Mesothelial cell of epicardium (in vitro differentiated cells): ENCODE measurements around the gene ERCC6L2. TPM values are rescaled to one million over a fixed set of nuclear protein-coding genes. Genes with fewer than 3 reads are reported as not detected.
A peak's percentile ranks its signal among the peaks of the same experiment; 100 is the strongest.

Experiments used
- DNase-seq, 2 experiments: peaks; one replicate each; pipeline ENCODE4 v3.0.0; 2021; ENCODE audit warnings: low spot score in 2 of 2; ENCODE audit not compliant: unreplicated experiment in 2 of 2
- H3K27ac Mint-ChIP-seq: 2 replicates; pipeline ENCODE4 v1.8.0; 2021; ENCODE audit warnings: mixed read lengths
- H3K27me3 Mint-ChIP-seq: 2 replicates; pipeline ENCODE4 v1.8.0; 2021; ENCODE audit warnings: low read depth, mixed read lengths
- H3K36me3 Mint-ChIP-seq: 2 replicates; pipeline ENCODE4 v1.8.0; 2021; ENCODE audit warnings: mixed read lengths
- H3K4me1 Mint-ChIP-seq: 2 replicates; pipeline ENCODE4 v1.8.0; 2021; ENCODE audit warnings: mixed read lengths
- H3K4me3 Mint-ChIP-seq: 2 replicates; pipeline ENCODE4 v1.8.0; 2021; ENCODE audit warnings: mild to moderate bottlenecking, moderate library complexity, mixed read lengths
- H3K9me3 Mint-ChIP-seq: 2 replicates; pipeline ENCODE4 v1.8.0; 2021; ENCODE audit warnings: mixed read lengths
- total RNA-seq: library from RNA; stranded (reverse); gene quantifications from 3 replicates; pipeline ENCODE4 v1.2.1, GENCODE V29; 2021
- TF ChIP-seq, protein P1 (sequence below): fragments of 200-600 bp; sonication (generic); IDR thresholded peaks from one replicate; pipeline ENCODE4 v1.5.0; 2021; ENCODE audit warnings: antibody characterized with exemption; ENCODE audit not compliant: unreplicated experiment

Gene ERCC6L2
- total RNA-seq, 1 donor from 2014 or later = 63.1 TPM

GRCh38 chr9:95876138-95876444 lies 600 bp downstream of the ERCC6L2 start:
- H3K27me3 Mint-ChIP-seq = no peaks in the 10 kb centered on the region
- TF ChIP-seq, protein P1, sequence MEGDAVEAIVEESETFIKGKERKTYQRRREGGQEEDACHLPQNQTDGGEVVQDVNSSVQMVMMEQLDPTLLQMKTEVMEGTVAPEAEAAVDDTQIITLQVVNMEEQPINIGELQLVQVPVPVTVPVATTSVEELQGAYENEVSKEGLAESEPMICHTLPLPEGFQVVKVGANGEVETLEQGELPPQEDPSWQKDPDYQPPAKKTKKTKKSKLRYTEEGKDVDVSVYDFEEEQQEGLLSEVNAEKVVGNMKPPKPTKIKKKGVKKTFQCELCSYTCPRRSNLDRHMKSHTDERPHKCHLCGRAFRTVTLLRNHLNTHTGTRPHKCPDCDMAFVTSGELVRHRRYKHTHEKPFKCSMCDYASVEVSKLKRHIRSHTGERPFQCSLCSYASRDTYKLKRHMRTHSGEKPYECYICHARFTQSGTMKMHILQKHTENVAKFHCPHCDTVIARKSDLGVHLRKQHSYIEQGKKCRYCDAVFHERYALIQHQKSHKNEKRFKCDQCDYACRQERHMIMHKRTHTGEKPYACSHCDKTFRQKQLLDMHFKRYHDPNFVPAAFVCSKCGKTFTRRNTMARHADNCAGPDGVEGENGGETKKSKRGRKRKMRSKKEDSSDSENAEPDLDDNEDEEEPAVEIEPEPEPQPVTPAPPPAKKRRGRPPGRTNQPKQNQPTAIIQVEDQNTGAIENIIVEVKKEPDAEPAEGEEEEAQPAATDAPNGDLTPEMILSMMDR = no peak
- H3K36me3 Mint-ChIP-seq = peaks cover 23% of the 10 kb centered on the region
- peaks cover 10% of the 10 kb centered on the region for H3K9me3 Mint-ChIP-seq
- H3K27ac Mint-ChIP-seq = no peak overlapping the region
- no peak for DNase-seq
- H3K4me3 Mint-ChIP-seq = no peak overlapping the region
- peaks cover 30% of the 10 kb centered on the region for H3K4me1 Mint-ChIP-seq

GRCh38 chr9:95876595-95876994 lies 1.1 kb downstream of the ERCC6L2 start:
- Mint-ChIP-seq H3K4me1 (peaks cover 30% of the 10 kb centered on the region), H3K27me3 (no peaks in the 10 kb centered on the region), H3K36me3 (peaks cover 20% of the 10 kb centered on the region), H3K27ac (no peak overlapping the region), H3K9me3 (peaks cover 10% of the 10 kb centered on the region), H3K4me3 (no peak overlapping the region)
- TF ChIP-seq, protein P1 = no peak
- no peak for DNase-seq

GRCh38 chr9:95877984-95878383 lies 2.5 kb downstream of the ERCC6L2 start:
- Mint-ChIP-seq H3K36me3 (peaks cover 12% of the 10 kb centered on the region), H3K9me3 (peaks cover 6% of the 10 kb centered on the region), H3K4me3 (peak overlapping the region; percentile 45), H3K27ac (peak overlapping the region; percentile 71), H3K27me3 (no peaks in the 10 kb centered on the region), H3K4me1 (peaks cover 28% of the 10 kb centered on the region)
- DNase-seq = no peak
- TF ChIP-seq, protein P1 = no peak

DNA sequence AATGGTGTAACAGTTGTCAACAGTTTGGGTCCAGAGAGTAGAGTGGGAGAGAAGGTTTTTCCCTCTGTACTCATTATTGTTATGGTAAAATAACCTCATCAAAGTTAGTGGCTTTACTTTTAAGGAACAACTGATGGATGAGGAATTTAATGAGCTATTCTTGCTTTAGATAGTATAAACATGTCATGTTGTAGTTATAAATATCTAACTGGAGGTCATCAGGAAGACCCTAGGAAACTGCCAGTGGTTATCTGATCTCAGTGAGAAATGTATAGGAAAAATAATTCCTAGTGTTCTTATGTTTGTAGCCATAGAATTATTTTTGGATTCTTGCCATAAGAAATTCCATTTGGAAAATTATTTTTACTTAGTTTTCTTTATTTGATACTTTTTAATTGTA lies 4.1 kb downstream of the ERCC6L2 start:
- no peak for DNase-seq
- Mint-ChIP-seq H3K27ac (peak overlapping the region; percentile 59), H3K36me3 (peaks cover 16% of the 10 kb centered on the region), H3K9me3 (peaks cover 6% of the 10 kb centered on the region), H3K27me3 (no peaks in the 10 kb centered on the region), H3K4me3 (no peak overlapping the region), H3K4me1 (peaks cover 16% of the 10 kb centered on the region)
- TF ChIP-seq, protein P1 = no peak

- Mint-ChIP-seq H3K4me3 (no peak overlapping the region), H3K9me3 (peaks cover 6% of the 10 kb centered on the region), H3K4me1 (peaks cover 13% of the 10 kb centered on the region), H3K27ac (peak overlapping the region; percentile 63), H3K27me3 (no peaks in the 10 kb centered on the region), H3K36me3 (peaks cover 21% of the 10 kb centered on the region)
- DNase-seq = no peak
- TF ChIP-seq, protein P1 = no peak
Observed at GRCh38 chr9:95880021-95880690, 4.7 kb downstream of the ERCC6L2 start.
